ENCODE results near the gene SLC25A13. TPM values are rescaled to one million over a fixed set of nuclear protein-coding genes. Genes with fewer than 3 reads are reported as not detected.

SLC25A13 gene
- total and polyA plus RNA-seq, 2 of the 8 experiments (the other 6 are each of a cell fraction or from before 2014, with no cell fraction given) = 30.8 to 85.4 TPM

DNA sequence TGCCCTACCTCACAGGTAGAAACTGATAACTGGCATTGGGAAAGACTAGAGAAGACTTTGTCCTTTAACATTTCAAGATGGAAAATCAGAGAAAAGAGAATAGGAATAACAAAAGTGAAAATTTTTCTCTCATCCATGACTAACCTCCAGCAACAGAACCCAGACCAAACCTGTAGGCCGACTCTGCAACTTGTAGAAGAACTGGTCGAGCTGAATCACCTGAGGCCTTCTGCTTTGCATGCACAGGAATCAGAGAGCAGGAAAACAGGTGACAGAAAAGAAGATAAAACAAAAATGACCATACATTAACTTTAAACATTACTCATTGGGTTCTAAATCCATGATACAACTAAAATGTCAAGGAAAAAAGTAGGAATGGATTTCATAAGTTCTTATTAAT is 137.1 kb downstream of the SLC25A13 start (continued):
- TF ChIP-seq CHD7 (IDR thresholded peaks at IDR 0.05; ENCODE audit: insufficient replicate concordance, low read length) (no peak), SP1 (IDR thresholded peaks at IDR 0.05; ENCODE audit: low read depth, low read length) (no peak), CHD1 (IDR thresholded peaks at IDR 0.05; ENCODE audit: low read depth, low read length) (no peak), KDM1A (IDR thresholded peaks at IDR 0.05; ENCODE audit: borderline replicate concordance, low read length) (no peak), HDAC2 (IDR thresholded peaks at IDR 0.05; ENCODE audit: borderline replicate concordance in 1 of 2, low read depth in 2 of 2, low read length in 2 of 2) (no peak)

Measured in H1 (cell line).